DMS79 (cell line): ENCODE measurements around the gene GMPR.
"Not testable (repeated sequence)": the region's sequence is repeated elsewhere in the genome, so short reads cannot be mapped to it uniquely, and the experiment has no call there.

Source experiments
- DNase-seq: peaks from one replicate; lab custom pipeline; 2025; lab: John Stamatoyannopoulos, UW

The GMPR gene

DNA sequence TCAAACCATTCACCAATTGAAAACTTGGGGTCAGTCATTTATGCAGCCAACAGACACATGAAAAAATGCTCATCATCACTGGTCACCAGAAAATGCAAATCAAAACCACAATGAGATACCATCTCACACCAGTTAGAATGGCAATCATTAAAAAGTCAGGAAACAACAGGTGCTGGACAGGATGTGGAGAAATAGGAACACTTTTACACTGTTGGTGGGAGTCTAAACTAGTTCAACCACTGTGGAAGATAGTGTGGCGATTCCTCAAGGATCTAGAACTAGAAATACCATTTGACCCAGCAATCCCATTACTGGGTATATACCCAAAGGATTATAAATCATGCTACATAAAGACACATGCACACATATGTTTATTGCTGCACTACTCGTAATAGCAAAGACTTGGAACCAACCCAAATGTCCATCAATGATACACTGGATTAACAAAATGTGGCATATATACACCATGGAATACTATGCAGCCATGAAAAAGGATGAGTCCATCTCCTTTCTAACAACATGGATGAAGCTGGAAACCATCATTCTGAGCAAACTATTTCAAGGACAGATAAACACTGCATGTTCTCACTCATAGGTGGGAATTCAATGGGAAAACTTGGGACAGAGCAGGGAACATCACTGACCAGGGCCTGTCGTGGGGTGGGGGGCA is 13.2 kb upstream of the GMPR start:
- not testable (repeated sequence) for DNase-seq

DNA sequence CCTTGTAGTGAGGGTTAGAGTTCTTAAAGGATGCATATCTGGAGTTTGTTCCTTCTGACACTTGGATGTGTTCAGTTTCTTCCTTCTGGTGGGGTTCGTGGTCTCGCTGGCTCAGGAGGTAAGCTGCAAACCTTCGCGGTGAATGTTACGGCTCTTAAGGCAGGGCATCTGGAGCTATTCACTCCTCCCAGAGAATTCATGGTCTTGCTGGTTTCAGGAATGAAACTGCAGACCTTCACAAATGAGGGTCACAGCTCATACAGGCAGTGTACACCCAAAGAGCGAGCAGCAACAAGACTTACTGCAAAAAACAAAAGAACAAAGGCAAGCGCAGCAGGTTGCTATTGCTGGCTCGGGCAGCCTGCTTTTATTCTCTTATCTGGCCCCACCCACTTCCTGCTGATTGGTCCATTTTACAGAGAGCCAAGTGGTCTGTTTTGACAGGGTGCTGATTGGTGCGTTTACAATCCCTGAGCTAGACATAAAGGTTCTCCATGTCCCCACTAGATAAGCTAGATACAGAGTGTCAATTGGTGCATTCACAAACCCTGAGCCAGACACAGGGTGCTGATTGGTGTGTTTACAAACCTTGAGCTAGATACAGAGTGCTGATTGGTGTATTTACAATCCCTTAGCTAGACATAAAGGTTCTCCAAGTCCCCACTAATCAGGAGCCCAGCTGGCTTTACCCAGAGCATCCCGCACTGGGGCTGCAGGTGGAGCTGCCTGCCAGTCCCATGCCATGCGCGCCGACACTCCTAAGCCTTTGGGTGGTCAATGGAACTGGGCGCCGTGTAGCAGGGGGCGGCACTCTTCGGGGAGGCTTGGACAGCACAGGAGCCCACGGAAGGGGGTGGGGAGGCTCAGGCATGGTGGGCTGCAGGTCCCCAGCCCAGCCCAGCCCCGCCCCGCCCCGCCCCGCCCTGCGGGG is 12.0 kb upstream of the GMPR start:
- DNase-seq: not testable (repeated sequence)

DNA sequence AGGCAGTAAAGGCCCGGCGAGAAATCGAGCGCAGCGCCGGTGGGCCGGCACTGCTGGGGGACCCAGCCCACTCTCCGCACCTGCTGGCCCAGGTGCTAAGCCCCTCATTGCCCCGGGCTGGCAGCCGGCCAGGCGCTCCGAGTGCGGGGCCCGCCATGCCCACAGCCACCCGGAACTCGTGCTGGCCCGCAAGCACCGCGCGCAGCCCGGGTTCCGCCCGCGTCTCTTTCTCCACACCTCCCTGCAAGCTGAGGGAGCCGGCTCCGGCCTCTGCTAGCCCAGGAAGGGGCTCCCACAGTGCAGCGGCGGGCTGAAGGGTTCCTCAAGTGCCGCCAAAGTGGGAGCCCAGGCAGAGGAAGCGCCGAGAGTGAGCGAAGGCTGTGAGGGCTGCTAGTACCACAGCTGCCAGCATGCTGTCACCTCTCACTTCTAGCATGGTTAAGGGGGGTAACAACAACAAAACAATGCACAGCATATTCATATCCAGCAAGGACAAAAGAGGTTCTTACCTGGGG is 11.3 kb upstream of the GMPR start:
- DNase-seq: no peak

DNA sequence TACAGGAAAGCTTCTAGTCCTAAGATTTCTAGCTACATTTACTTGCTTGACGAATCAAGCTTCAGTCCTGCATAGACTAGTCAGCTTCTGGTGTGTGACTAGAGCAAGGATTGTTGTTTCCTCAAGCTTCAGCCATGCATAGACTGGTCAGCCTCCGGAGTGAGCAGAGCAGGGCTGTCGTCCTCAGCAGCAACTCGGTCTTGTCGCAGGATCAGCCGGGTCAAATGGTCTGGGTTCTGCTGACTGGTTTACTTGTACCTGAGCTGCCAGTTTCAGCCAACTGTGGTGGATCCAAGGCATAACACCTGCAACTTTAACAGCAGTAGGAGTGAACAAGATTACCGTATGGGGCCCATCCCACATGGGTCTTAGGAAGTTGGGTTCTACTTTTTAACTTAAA is 10.8 kb upstream of the GMPR start:
- no peak for DNase-seq

DNA sequence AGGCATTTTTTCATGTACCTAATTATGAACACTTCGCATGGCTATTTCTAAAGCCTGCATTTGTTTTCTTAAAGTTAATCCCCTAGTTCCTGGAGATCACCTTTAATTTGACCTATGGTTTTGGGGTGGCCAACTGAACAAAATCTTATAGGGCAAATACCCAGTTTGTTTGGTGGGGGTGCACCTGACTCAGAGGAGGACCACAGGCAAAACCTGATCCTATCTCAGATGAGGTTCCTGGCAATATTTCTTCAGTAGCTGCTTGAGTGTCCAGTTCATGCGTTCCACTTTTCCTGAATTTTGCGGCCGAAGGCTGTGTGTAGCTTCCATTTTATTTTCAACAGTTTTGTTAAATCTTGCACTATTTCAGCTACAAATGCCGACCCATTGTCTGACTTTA is 10.3 kb upstream of the GMPR start:
- DNase-seq: no peak

DNA sequence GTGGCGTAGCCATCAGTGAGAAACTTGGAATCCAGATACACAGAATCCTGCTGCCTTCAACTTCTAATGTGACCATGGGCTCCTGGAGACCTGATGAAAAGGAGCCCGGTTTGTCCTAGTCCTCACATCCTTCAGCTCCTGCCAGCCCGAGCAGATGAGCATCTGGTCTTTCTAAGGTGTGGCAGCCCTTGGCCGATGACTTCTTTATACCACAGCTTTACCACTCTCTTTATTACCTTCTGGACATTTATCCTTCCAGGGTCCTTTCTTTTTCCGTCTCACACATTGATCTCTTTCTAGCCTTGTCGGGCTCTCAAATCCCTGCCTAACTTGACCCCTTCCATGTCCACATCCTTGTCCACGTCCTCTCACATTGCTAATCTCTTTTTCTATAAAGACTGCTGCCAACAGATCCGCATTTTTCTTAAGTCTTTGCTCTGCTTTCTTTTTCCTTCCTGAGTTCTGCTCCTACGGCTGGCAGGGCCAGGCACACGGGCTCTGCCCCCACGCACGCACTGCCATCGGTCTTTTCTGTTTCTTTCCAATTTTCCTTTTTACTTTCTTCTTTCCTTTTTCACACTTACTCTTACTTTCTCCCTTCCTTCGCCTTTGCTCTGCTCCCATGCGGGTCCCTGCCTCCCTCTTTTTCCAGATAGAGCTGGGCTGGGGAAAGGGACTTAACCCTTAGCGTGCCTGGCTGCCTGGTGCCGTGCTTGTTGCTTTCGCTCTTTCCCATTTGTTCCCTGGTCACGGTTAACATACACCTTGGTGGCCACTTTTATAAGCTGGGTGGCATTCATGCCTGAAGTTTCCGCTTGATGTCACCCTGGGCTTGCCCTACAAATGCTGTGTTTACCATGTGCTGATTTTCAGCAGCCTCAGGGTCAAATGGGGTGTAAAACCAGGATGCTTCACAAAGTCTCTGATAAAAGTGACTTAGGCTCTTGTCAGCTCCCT is 9.4 kb upstream of the GMPR start:
- DNase-seq: no peak

DNA sequence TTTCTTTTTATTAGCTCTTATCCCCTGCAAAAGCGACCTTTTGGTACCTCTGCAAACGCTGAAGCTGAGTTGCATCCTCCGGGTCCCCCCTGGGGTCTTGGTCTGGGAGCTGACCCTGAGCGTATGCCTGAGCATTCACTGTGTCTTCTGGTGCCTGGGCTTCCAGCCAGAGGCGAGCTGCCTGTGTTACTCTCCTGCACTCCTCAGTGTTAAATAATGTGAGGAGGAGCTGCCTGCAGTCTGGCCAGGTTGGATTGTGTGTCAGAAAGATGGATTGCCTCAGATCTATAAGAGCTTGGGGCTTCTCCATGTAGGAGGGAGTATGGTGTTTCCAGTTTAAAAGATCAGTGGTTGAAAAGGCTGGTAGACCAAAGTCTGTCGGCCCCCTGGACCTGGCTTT is 8.7 kb upstream of the GMPR start:
- DNase-seq: no peak

DNA sequence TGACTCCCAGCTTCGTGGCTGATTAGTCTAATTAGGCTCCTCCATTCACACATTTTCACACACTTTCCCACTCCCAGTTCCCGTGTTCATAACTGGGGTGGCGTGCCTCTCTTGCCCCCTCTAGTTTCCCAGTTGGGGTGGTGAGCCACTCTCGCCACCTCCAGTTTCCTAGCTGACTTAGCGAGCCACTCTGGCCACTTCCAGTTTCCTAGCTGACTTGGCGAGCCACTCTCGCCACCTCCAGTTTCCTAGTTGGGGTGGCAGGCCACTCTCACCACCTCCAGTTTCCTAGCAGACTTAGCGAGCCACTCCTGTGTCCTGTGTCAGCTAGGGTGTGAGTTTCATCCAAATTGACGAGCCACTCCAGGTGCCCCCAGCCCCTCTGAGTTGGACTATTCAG is 7.4 kb upstream of the GMPR start:
- no peak for DNase-seq

DNA sequence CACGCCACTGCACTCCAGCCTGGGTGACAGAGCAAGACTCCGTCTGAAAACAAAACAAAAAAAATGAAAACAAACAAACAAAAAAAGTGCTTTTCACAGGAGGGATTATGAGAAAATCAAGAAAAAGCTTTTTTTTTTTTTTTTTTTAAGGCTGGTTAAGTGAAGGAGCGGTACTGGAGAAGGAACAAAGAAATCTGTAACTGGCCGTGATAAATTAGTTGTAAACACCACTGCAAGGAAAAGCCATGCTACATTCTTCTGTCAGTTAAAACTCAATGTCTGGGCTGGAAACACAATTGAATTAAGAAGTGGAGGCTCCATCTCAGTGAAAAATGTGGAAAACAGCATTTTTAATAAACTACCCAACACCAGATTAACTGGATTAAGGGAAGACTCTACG is 6.3 kb upstream of the GMPR start:
- DNase-seq: no peak

DNA sequence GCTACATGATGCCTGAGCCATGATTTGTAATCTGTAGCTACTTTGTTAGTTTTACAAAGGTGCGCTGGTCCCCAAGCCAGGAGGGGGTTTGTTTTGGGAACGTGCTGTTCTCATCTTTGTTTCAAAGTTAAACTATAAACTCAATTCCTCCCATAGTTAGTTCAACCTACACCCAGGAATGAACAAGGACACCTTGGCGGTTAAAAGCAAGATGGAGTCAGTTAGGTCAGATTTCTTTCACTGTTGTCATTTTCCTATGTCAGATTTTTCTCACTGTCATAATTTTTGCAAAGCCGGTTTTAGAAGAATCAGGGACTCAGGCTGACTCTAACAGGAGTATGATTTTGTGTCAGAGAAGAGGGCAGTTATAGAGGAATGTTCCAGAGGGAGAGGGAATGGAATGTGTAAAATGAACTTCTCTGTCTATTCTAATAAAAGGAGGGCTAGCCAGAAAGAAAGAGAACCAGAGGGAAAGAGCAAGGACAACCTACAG is 2.3 kb upstream of the GMPR start:
- no peak for DNase-seq

DNA sequence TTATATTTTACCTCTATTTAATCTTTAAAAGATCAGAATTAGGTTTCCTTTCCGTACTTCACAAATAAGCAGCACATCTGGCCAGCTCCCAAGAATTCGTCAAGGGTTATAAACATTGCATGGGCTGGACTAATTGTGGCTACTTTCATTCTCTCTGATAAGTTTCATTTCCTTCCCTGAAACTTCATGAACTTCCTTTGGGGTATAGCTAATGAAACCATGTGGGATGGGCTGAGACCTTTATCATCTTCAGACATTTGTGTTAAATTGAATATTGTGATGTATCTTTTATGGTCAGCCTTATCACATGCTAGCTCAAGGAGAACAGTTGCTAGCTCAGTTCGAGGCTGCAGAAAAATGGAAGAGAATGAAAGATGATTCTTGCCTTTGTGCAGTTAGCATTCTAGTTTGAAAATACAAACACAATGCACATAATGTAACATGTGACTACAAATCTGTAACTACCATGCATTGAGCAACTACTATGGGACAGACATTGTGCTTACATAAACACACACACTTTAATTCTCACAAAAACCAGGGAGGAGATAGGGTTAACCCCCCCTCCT is 1.7 kb upstream of the GMPR start:
- no peak for DNase-seq

DNA sequence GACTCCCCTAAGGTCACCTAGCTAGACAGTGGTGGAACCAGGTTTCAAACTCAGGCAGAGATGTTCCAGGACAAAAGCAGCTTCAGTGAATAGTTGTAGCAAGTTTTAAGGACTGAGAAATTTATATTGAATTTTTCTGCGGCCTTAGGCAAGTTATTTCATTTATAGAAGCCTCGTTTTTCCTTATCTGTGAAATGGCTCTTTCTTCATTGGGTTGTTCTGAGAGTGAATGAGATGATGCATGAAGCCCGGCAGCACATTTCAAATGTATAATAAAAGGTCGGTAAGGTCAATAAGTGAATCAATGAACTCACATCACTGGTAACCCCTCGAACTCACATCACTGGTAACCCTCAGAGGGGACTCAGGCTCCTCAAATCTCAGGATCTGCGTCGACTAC is 1.1 kb upstream of the GMPR start:
- no peak for DNase-seq

DNA sequence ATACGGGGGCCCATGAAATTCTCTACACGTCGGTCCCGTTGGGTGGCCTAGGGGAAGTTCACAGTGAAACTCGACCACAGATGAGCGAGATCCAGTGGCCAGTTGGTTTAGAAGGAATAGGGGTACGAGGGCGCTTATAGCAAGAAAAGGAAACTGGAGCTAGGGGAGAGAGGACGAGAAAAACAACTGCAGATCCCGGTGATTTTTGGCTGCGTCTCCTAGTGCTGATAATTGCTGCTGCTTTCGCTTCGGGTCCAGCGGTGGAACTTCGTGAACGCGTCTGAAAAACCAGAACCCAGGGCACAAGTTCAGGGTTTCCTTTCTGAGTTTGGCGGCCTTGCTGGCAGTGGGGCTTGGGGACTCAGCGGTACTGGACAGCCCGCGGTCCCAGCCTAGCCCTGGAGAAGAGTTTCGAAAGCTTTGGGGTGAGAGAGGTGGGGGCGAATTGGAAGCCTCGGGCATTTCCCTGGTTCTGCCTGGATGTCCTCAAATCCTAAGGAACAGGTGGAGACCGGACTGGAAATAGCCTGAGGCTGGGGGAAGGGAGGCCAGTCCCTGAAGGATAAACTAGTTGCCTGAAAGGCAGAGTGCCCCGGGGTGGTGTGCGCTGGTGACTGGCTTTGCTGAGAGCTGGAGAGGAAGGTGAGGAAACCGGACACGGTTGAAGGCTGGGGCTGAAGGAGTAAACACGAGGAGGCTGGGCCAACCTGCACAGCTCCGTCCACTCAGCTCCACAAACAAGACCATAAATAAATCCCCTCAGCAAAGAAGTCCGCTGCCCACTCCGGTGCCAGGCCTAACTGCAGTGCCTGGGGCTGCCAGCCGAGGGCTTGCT is 793 bp downstream of the GMPR start:
- DNase-seq: no peak

DNA sequence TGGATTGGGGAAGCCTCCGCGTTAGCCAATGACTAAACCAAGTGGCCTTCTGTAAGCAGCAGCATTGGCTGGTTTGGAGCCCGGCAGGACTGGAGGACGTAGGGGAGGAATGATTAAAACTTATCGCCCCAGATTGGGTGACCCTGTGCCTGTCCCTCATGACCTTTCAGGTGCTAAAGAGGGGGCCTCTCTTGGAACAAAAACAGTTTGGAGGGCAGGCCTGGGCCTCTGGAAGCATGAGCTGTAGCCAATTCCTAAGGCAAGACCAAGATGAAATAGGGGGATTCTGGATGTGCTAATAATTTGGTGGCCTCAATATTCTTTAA is 1.4 kb downstream of the GMPR start:
- no peak for DNase-seq

DNA sequence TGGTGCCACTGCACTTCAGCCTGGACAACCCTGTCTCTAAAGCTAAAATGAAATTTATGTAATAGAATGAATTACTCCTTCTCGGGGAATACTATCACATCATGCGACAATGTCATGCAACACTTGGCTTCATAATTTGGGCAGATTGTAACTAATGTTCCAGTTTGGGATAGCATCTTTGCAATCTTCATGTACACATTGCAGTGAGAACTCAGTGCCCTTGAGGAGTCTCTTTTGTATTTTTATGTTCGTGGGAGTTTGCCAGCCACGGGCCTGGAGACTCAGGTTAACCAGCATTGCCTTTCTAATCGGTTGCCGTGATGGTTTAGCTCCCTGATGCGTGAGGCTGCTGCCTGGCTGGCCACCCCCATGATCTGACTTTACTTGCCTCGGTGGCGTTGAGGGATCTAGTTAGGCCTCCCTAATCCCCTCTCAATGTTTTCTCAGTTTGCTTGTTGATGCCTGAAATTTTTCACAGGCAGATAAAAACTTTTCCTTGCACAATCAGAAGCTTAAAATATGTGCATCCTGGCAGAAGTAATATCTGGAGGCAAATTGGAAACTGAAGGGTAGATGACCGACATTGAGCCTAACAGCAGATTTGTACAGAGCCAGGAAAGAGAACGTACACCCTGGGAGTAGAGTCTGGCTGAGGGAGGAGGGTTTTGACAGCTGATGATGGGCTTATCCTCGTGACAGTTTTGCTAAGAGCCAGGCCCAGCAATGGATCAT is 2.4 kb downstream of the GMPR start:
- DNase-seq: no peak

DNA sequence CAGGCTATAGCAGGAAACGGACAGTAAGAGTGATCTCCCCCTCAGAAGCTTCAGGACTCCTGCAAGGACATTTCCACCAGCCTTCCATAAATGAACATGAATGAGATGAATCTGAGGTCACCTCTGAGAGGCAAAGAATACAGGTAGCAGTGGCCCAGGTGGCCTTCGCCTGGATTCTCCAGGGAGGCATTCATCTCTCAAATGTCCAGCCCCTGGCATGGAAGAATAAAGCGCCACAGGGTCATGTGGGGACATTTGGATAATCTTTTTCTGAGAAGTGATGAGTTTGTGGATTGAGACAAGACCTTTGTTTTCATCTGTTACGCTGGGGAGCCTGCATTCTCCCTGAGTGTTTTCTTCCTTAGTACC is 2.9 kb downstream of the GMPR start:
- DNase-seq: no peak

DNA sequence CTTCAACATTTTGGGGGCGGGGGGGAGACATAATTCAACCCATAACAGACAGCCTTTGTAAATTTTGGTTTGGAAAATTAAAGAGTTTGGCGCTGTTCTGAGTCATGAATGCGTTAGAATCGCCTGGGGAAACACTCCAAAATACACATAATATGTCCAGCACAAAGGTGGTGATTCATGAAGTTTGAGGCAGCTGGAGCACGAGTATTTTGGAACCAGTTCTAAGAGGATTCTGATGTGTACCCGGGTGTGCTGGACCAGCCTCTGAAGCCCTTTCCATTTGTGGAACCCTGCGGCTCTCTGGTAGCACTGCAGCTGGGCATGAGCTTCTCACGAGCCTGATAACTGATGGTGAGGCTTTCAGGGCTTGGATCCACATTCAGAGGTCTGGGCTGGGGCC is 4.7 kb downstream of the GMPR start:
- DNase-seq: no peak

DNA sequence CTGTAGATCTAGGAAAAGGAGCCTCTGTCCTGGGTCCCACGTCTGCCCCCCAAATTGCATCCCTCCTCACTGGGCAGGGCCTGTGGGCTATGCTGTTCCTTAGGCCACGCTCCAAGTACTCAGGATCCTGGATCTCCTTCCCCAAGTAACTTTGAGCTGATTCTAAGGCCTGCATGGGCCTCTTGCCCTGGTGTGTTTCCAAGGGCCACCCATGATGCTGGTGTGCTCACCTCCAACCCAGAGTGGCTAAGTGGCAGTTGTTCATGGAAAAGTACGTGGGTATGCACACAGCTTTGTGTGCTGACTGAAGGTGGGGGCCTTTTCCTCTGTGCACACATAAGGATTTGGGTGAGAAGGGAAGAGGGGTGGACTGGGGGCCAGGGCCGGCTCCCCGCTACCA is 5.3 kb downstream of the GMPR start:
- no peak for DNase-seq

DNA sequence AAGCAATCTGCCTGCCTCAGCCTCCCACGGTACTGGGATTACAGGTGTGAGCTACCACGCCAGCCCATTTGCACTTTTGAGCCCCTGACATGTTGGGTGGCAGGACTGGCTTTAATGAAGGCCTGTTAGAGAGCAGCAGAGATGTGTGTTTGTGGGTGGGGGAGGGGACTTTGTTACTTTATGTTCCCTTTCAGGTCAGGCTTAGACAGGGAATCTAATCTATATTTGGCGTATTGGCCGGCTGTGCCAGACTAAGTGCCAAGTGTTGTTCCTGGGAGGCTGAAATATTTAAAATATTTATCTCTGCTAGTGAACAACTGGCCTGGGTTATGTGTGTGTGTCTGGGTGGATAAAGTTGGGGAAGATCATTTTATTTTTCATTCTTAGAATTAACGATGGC is 6.1 kb downstream of the GMPR start:
- DNase-seq: no peak

DNA sequence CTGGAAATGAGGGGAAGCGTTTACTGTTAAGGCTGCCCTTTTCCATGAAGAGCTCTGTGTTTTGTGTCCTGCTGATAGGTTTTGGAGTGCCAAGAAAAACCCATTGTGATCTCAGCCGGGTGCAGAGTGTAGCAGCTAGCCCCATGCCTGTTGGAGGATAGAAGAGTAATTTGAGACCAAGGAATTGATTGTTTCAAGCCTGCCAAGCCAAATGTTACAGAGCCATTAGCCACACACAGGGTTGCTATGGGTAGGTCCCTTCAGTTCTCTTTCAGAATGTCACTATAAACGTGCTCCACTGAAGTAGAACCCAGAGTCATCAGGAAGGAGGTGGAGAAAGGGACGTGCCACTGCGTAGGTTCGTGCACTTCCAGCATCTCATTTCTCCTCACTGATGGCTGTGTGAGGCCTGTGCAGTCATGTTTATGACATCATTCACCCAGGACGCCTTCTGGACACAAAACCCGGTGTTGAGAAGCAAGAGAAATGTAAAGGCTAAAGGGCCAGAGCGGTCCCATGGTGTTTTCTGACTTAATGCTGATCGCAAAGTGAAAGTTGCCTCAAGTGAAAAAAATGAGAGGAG is 6.6 kb downstream of the GMPR start:
- DNase-seq: no peak
